ENCODE results near the gene ENOX1. TPM values are rescaled to one million over a fixed set of nuclear protein-coding genes. Genes with fewer than 3 reads are reported as not detected.
A peak's percentile ranks its signal among the peaks of the same experiment; 100 is the strongest.

ENOX1 gene
- total RNA-seq, 1 experiment from 2014 or later = 1.5 TPM

- intact Hi-C loops (cut with micrococcal nuclease; ENCODE audit: unreplicated experiment) = no loop called here
- Mint-ChIP-seq H3K36me3 (ENCODE audit: insufficient read depth, unreplicated experiment) (no peaks in the 10 kb centered on the region), H3K9me3 (ENCODE audit: low read depth, unreplicated experiment) (no peaks in the 10 kb centered on the region), H3K27ac (ENCODE audit: unreplicated experiment) (no peak overlapping the region), H3K4me1 (ENCODE audit: low read depth, unreplicated experiment) (peaks cover 9% of the 10 kb centered on the region), H3K27me3 (ENCODE audit: unreplicated experiment) (no peaks in the 10 kb centered on the region), H3K4me3 (ENCODE audit: low read depth, unreplicated experiment) (no peak overlapping the region)
- CTCF ChIA-PET = no interaction called here
- BruUV-seq (replicated peaks) = no TSS peak
- no peak for DNase-seq
- TF ChIP-seq CTCF (IDR thresholded peaks at IDR 0.05; ENCODE audit: unreplicated experiment) = no peak
These were observed 522.3 kb downstream of the ENOX1 start for GRCh38 chr13:43264458-43264857.

- CTCF ChIA-PET = no interaction called here
These were observed 523.7 kb downstream of the ENOX1 start for GRCh38 chr13:43263047-43263446.

GRCh38 chr13:43260999-43261398, 525.8 kb downstream of the ENOX1 start:
- no peak for DNase-seq
- no peak overlapping the region for H3K4me3 Mint-ChIP-seq (ENCODE audit: low read depth, unreplicated experiment)
- H3K27me3 Mint-ChIP-seq (ENCODE audit: unreplicated experiment) = no peaks in the 10 kb centered on the region
- no peak overlapping the region for H3K27ac Mint-ChIP-seq (ENCODE audit: unreplicated experiment)
- no peaks in the 10 kb centered on the region for H3K9me3 Mint-ChIP-seq (ENCODE audit: low read depth, unreplicated experiment)
- no peak for TF ChIP-seq CTCF (IDR thresholded peaks at IDR 0.05; ENCODE audit: unreplicated experiment)
- no peaks in the 10 kb centered on the region for H3K36me3 Mint-ChIP-seq (ENCODE audit: insufficient read depth, unreplicated experiment)
- intact Hi-C loops (cut with micrococcal nuclease; ENCODE audit: unreplicated experiment) = no loop called here
- CTCF ChIA-PET = interaction anchor here (0.6 kb wide), 1 partner anchor 64 kb away, joined by 3 read pairs; no protein-coding TSS in a partner anchor
- no peaks in the 10 kb centered on the region for H3K4me1 Mint-ChIP-seq (ENCODE audit: low read depth, unreplicated experiment)
- no TSS peak for BruUV-seq (replicated peaks)

More at GRCh38 chr13:43263047-43263446, 523.7 kb downstream of the ENOX1 start:
- Mint-ChIP-seq H3K4me3 (ENCODE audit: low read depth, unreplicated experiment) (no peak overlapping the region), H3K27ac (ENCODE audit: unreplicated experiment) (no peak overlapping the region), H3K27me3 (ENCODE audit: unreplicated experiment) (no peaks in the 10 kb centered on the region), H3K4me1 (ENCODE audit: low read depth, unreplicated experiment) (no peaks in the 10 kb centered on the region), H3K36me3 (ENCODE audit: insufficient read depth, unreplicated experiment) (no peaks in the 10 kb centered on the region), H3K9me3 (ENCODE audit: low read depth, unreplicated experiment) (no peaks in the 10 kb centered on the region)
- no peak for TF ChIP-seq CTCF (IDR thresholded peaks at IDR 0.05; ENCODE audit: unreplicated experiment)
- intact Hi-C loops (cut with micrococcal nuclease; ENCODE audit: unreplicated experiment) = no loop called here
- no TSS peak for BruUV-seq (replicated peaks)
- peak; percentile 5 for DNase-seq

GRCh38 chr13:43258771-43259170, 528.0 kb downstream of the ENOX1 start:
- BruUV-seq (replicated peaks) = no TSS peak
- CTCF ChIA-PET = no interaction called here
- Mint-ChIP-seq H3K36me3 (ENCODE audit: insufficient read depth, unreplicated experiment) (no peaks in the 10 kb centered on the region), H3K27me3 (ENCODE audit: unreplicated experiment) (no peaks in the 10 kb centered on the region), H3K9me3 (ENCODE audit: low read depth, unreplicated experiment) (no peaks in the 10 kb centered on the region), H3K27ac (ENCODE audit: unreplicated experiment) (no peak overlapping the region), H3K4me1 (ENCODE audit: low read depth, unreplicated experiment) (no peaks in the 10 kb centered on the region), H3K4me3 (ENCODE audit: low read depth, unreplicated experiment) (no peak overlapping the region)
- no peak for TF ChIP-seq CTCF (IDR thresholded peaks at IDR 0.05; ENCODE audit: unreplicated experiment)
- DNase-seq = no peak
- intact Hi-C loops (cut with micrococcal nuclease; ENCODE audit: unreplicated experiment) = no loop called here
